Subcutaneous adipose tissue (tissue), 4 donors: ENCODE data around the gene DPF3. TPM values are rescaled to one million over a fixed set of nuclear protein-coding genes. Genes with fewer than 3 reads are reported as not detected.

Experiments used
- CTCF ChIP-seq: fragments of 450-650 bp; IDR thresholded peaks from one replicate; pipeline ENCODE4 v1.5.1; 2016; ENCODE audit warnings: low read depth, mild to moderate bottlenecking, control low read depth, antibody characterized with exemption, moderate library complexity
- total RNA-seq, 4 donors: library from RNA; depleted of rRNA; stranded (reverse); fragments of >200 nt; gene quantifications; one replicate each; pipeline ENCODE4 v1.1.0, GENCODE V29; 2016

DPF3 gene
- total RNA-seq, 4 donors from 2014 or later = 0.33 to 6.8 TPM; not detected in 2

GRCh38 chr14:72731252-72732020 lies 162.5 kb downstream of the DPF3 start:
- TF ChIP-seq CTCF = no peak

GRCh38 chr14:72730468-72730867 lies 163.4 kb downstream of the DPF3 start:
- no peak for TF ChIP-seq CTCF

- TF ChIP-seq CTCF = no peak
Observed at GRCh38 chr14:72726444-72726843, 167.5 kb downstream of the DPF3 start.

- TF ChIP-seq CTCF = no peak
Observed at GRCh38 chr14:72723858-72724530, 169.9 kb downstream of the DPF3 start.

- no peak for TF ChIP-seq CTCF
Observed at GRCh38 chr14:72722201-72722785, 171.6 kb downstream of the DPF3 start.

GRCh38 chr14:72721083-72721482 lies 172.8 kb downstream of the DPF3 start:
- TF ChIP-seq CTCF = no peak

GRCh38 chr14:72717220-72717619 lies 176.7 kb downstream of the DPF3 start:
- TF ChIP-seq CTCF = no peak
